ENCODE data around the gene FRMD3.
"Not testable (repeated sequence)": the region's sequence is repeated elsewhere in the genome, so short reads cannot be mapped to it uniquely, and the experiment has no call there.

The FRMD3 gene

DNA sequence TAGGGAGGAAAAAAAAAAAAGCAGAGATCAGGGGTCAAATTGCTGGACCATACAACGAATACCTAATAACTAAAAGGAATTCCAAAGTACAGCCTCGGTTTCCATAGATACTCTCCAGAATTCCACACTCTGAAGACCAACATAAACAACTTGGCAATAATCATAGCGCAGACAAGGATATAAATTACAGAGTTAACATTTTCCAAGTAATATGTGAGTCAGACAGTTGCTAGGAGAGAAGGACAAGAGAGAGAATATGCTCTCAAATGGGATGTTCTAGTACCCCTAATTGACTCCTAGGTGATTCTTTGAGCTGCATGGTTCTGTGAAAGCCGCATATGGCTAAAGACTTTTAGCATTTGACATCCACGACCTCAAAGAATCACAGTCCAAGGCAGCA, 165.2 kb downstream of the FRMD3 start:
- H3K4me3 ChIP-seq (ENCODE audit: low read depth, low read length), result no peak overlapping the region
- no peak for TF ChIP-seq CTCF (IDR thresholded peaks at IDR 0.05; ENCODE audit: low read depth, low read length)

DNA sequence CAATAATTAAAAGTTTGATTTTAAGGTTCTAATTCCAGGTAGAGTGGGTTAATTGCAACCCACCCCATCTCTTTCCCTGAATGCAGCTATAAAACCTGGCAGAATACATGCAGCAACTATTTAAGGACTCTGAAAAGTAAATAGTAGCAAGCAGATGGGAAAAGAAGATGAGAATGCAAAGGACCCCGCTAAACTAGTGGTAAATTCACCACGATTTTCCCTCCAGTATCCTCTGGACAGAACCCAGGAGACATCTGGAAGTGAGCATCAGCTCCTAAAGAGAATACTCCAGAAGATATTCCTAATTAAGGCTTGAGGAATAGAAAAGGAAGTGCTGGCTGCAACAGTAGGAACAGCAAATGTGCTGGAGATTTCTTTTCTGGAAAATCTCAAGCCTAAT, 170.9 kb downstream of the FRMD3 start:
- H3K4me3 ChIP-seq (ENCODE audit: low read depth, low read length), result no peak overlapping the region
- TF ChIP-seq CTCF (IDR thresholded peaks at IDR 0.05; ENCODE audit: low read depth, low read length), result no peak

GRCh38 chr9:83362341-83362995, 175.7 kb downstream of the FRMD3 start:
- TF ChIP-seq CTCF (IDR thresholded peaks at IDR 0.05; ENCODE audit: low read depth, low read length), result no peak
- no peak overlapping the region for H3K4me3 ChIP-seq (ENCODE audit: low read depth, low read length)

DNA sequence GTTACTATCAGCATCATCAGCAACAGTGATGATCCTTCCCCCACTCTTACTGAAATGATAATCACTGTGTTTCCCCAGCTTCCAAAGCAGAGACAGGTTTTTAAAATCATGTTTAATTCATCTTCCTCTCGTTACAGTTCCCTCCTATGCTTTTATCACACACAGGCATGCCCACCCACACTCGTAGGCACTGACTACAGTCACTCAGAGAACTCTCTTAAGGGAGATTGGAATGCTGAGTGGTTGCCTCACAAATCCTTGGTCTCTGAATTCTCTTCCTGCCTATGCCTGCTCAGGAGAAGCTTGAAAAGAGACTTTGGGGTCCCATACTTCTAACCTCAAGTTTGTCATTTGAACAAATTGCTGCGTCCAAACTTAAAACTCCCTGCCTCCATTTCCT, 179.2 kb downstream of the FRMD3 start:
- no peak overlapping the region for H3K4me3 ChIP-seq (ENCODE audit: low read depth, low read length)
- TF ChIP-seq CTCF (IDR thresholded peaks at IDR 0.05; ENCODE audit: low read depth, low read length), result no peak

GRCh38 chr9:83358493-83358892, 179.7 kb downstream of the FRMD3 start:
- not testable (repeated sequence) for H3K4me3 ChIP-seq (ENCODE audit: low read depth, low read length)

GRCh38 chr9:83355729-83356151, 182.5 kb downstream of the FRMD3 start:
- TF ChIP-seq CTCF (IDR thresholded peaks at IDR 0.05; ENCODE audit: low read depth, low read length), result no peak
- no peak overlapping the region for H3K4me3 ChIP-seq (ENCODE audit: low read depth, low read length)

DNA sequence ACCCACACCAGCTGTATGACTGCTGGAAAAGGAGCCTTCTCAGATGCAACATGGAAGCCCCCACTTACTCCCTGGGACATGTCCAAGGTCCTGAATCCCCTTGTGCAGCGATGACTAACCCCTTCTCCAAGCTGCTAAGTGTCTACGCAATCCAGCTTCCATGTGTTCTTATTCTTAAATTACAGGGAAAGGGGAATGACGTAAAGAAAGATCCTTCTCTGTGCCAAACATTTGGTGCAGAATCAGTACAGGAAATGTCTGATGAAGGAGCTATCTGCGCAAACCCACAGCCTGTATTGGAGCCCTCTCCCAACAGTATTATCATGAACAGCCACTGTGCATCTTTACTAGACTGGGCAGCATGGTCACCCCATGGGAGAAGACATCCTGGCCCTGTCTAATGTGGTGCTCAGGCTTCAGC, 183.2 kb downstream of the FRMD3 start:
- no peak overlapping the region for H3K4me3 ChIP-seq (ENCODE audit: low read depth, low read length)
- TF ChIP-seq CTCF (IDR thresholded peaks at IDR 0.05; ENCODE audit: low read depth, low read length), result no peak

- no peak overlapping the region for H3K4me3 ChIP-seq (ENCODE audit: low read depth, low read length)
Measured at GRCh38 chr9:83349031-83349430, 189.2 kb downstream of the FRMD3 start.

More at GRCh38 chr9:83349031-83349430, 189.2 kb downstream of the FRMD3 start:
- no peak for TF ChIP-seq CTCF (IDR thresholded peaks at IDR 0.05; ENCODE audit: low read depth, low read length)

Measured in WI38 (cell line).